OCI-LY3 (cell line): ENCODE measurements around the gene ZNRF2.

Experiments used
- CTCF ChIP-seq: fragments of 200-600, 300-600 bp; sonication (generic); IDR thresholded peaks from 2 replicates; pipeline ENCODE4 v1.5.1; 2014; ENCODE audit warnings: antibody characterized with exemption, low read length, low read depth
- EZH2phosphoT487 ChIP-seq: fragments of 200-600 bp; shearing (Covaris generic); IDR thresholded peaks from 2 replicates; pipeline ENCODE4 v1.6.1; 2018; ENCODE audit warnings: antibody characterized with exemption, mixed run types, low read depth

GRCh38 chr7:30256349-30256858 is 28.0 kb upstream of the ZNRF2 start:
- TF ChIP-seq CTCF, result no peak
- TF ChIP-seq EZH2phosphoT487, result no peak
